HG03064 (cell line): Measurements from ENCODE around the gene C17orf58.
"Not testable (repeated sequence)": the region's sequence is repeated elsewhere in the genome, so short reads cannot be mapped to it uniquely, and the experiment has no call there.

Experiments
- ATAC-seq: cut with Tn5 transposase; IDR thresholded peaks from one replicate; pipeline ENCODE4 v1.9.1; 2021; ENCODE audit warnings: low read depth; ENCODE audit not compliant: unreplicated experiment

The C17orf58 gene

GRCh38 chr17:67963145-67963572 is 33.1 kb downstream of the C17orf58 start:
- ATAC-seq = not testable (repeated sequence)

- not testable (repeated sequence) for ATAC-seq
Measured at GRCh38 chr17:67962156-67962555, 34.1 kb downstream of the C17orf58 start.

GRCh38 chr17:67960276-67960675 is 36.0 kb downstream of the C17orf58 start:
- ATAC-seq = not testable (repeated sequence)

GRCh38 chr17:67959510-67959909 is 36.8 kb downstream of the C17orf58 start:
- ATAC-seq = no peak

GRCh38 chr17:67950945-67951344 is 45.3 kb downstream of the C17orf58 start:
- no peak for ATAC-seq

GRCh38 chr17:67947325-67947813 is 48.9 kb downstream of the C17orf58 start:
- ATAC-seq = no peak

GRCh38 chr17:67946513-67946912 is 49.8 kb downstream of the C17orf58 start:
- ATAC-seq = no peak

- no peak for ATAC-seq
Measured at GRCh38 chr17:67944035-67944434, 52.2 kb downstream of the C17orf58 start.

- ATAC-seq = no peak
Measured at GRCh38 chr17:67942810-67943209, 53.5 kb downstream of the C17orf58 start.
